Kidney tubule cell (primary cell): ENCODE measurements around the gene DUXB.
A peak's percentile ranks its signal among the peaks of the same experiment; 100 is the strongest.

Experiments used
- DNase-seq: peaks from one replicate; pipeline ENCODE4 v3.0.0-alpha.2; 2018; ENCODE audit warnings: low spot score

The DUXB gene

DNA sequence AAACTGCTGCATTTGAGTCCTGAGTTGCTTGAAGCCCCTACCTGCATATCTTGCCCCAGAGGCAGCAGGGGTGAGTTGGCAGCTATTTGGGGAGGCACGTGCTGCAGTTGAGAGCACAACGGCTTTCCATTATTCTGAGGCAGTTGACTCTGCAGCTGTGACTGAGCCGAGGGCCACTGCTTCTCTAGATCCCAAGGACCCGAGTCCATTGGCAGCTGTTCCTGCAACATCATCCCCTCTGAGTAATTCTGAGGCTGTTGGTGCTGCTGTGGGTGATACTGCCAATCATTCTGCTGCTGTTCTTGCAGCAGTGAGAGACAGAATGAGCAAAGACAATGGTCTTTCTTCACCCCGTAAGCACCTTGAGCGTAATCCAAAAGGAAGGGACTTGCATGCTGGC is 40.9 kb downstream of the DUXB start:
- DNase-seq: no peak

DNA sequence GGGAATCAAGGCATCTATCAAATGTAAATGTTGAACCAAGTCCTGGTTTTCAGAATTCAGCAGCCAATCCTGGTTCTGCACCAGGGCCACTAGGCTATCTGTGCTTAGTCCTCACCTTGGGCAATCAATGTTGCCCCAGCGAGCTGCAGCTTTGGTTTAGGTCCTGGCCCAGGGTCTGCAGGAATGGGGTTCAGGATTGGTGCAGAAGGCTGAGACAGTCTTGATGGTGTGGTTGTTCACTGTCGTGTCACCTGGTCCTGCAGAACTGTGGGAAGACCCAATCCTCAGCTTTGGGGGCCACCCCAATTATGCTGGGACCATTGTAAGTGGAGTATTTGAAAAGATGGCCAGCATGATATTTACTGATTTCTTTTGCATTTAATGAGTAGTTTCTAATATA is 43.1 kb downstream of the DUXB start:
- DNase-seq: no peak

DNA sequence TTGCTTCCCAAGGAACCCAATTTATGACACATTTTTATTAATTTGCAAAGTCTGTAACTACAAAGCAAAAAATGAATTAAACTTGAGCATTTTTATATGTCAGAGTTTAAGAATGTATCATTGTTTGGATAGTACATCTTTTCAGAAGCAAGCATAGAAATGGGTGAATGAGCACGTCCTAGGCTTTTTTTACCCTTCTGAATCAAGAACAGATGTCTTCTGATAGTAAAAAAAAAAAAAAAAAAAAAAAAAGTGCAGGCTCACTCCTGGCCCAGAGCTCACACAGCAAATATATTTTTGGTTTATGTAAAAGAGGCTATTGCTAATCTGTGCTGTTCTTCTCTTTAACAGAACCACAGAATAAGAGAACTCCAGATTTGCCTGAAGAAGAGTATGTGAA is 47.3 kb downstream of the DUXB start:
- no peak for DNase-seq

DNA sequence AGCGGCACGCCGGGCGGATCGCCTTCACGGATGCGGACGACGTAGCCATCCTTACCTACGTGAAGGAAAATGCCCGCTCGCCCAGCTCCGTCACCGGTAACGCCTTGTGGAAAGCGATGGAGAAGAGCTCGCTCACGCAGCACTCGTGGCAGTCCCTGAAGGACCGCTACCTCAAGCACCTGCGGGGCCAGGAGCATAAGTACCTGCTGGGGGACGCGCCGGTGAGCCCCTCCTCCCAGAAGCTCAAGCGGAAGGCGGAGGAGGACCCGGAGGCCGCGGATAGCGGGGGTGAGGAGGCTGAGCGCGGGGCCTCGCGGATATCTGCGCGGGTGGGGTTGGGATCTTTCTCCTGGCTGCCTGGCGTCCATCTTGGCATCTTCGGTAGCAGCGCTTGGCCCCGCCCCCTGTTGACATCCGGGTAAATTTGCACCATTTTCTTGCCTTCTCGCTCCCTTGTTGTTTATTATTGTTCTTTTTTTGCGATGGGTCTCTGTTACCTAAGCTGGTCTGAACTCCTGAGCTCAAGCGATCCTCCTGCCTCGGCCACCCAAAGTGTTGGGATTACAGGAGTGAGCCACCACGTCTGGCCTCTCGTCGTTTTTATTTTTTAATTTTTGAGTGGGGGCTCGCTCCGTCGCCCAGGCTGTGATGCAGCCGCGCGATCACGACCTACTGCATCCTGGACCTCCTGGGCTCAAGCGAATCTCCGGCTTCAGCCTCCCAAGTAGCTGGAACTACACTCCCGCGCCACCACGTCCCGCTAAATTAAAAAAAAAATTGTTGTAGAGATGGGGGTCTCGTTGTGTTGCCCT is 52.8 kb downstream of the DUXB start:
- peak; percentile 69 for DNase-seq

DNA sequence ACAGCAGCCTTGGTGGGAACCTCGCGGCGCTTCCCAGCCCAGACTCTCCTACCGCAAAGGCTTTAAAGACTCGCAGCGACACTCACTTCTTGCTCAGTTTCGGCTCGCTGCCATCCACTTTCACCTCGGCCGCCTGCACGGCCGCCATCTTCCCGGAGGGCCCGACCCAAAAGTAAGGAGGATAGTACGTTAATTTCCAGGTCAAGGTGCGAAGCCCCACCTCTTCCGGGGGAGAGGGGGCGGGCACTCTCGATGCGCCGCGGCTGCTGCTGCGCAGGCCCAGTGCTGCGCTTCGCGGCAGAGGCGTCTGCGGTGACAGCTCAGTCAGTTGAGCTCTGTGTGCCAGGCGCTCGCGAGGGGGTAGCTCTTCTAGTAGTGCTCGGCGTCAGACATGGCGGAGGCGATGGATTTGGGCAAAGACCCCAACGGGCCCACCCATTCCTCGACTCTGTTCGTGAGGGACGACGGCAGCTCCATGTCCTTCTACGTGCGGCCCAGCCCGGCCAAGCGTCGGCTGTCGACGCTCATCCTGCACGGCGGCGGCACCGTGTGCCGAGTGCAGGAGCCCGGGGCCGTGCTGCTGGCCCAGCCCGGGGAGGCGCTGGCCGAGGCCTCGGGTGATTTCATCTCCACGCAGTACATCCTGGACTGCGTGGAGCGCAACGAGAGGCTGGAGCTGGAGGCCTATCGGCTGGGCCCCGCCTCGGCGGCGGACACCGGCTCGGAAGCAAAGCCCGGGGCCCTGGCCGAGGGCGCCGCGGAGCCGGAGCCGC is 53.6 kb downstream of the DUXB start, which contains the start of the genes KARS1 and TERF2IP:
TSS of gene KARS1 (minus strand) at position 174 of the 773 bp plus-strand sequence. CDS start at position 148, 26 bp downstream.
TSS of gene TERF2IP (plus strand) at position 282 of the 773 bp plus-strand sequence. CDS start at position 392, 110 bp downstream.
- DNase-seq: peak; percentile 95

DNA sequence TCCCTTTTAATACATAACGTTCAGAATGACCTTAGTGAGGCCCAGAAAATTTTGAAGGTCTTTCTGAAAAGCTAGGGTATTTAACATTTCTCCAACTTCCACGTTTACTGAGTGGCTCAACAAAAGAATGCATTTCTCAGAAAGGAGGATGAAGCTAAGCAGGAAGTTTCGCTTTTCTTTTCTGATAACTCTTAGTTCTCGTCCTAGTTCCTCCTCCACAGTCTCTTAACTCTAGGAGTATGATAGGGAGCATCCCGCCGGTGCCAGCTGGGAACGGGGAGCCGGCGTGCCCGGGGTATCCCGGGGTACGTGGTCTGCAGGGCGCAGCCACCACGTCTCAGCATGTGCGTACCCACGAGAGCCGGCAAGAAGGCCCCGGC is 54.2 kb downstream of the DUXB start:
- DNase-seq: no peak

DNA sequence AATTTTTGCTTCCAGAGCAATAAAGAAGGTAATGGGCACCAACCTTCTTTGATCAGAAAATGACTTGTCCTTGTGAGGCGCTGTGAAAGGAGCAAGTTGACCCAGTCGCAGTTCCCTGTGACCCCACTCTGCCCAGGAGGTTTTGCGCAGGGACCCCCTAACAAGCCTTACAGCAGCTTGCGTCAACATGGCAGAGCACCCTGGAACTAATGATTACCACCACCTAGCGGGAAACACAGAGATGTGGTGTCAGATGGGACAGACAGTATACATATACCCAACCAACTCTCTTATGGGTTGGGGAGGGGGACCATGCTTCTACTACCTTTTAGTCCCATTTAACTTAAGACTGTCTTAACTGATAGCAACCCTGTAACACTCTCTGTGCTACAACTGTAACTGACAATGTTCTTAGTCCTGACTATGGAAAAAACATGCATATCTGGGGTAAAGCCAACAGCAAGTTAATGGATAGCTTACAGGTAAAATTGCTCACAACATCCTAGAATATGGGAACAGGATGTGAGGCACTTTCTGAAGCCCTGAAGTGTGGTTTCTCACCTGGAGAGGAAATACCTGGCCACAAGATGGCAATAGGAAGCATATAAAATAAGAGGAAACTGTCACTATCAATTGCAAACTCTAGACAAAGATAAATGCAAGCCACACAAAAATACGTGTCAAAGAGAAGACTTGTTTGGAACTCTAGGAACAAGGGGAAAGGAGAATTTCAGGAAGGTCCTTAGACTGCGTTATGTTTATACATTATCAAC is 56.8 kb downstream of the DUXB start:
- peak; percentile 72 for DNase-seq
